ENCODE measurements around the gene MYH6. TPM values are rescaled to one million over a fixed set of nuclear protein-coding genes. Genes with fewer than 3 reads are reported as not detected.

Gene MYH6
- total and polyA plus RNA-seq, 2 donors (not counting 1 experiment from before 2014, with no cell fraction given) = not detected

GRCh38 chr14:23414254-23414653 is 6.2 kb upstream of the MYH6 start:
- H3K4me3 ChIP-seq (replicated peaks in 1 of 4; ENCODE audit: control extremely low read depth in 1 of 4, insufficient read depth in 1 of 4, low read depth in 3 of 4, low read length in 4 of 4) = no peak overlapping the region
- no peak for DNase-seq (ENCODE audit: low read depth in 2 of 2)
- no peak overlapping the region for H3K27ac ChIP-seq (ENCODE audit: insufficient read depth, low read length)
- no peak overlapping the region for H3K9ac ChIP-seq (ENCODE audit: insufficient read depth, low read length)
- no peak for TF ChIP-seq EZH2 (IDR thresholded peaks at IDR 0.05; ENCODE audit: low read length, missing control alignments)
- TF ChIP-seq CTCF (conservative IDR thresholded peaks at IDR 0.05 in 1 of 2, IDR thresholded peaks at IDR 0.05 in 1 of 2; ENCODE audit: low read depth in 1 of 2, low read length in 2 of 2) = no peak
- no peaks in the 10 kb centered on the region for H3K36me3 ChIP-seq (ENCODE audit: control insufficient read depth, insufficient read depth, low read length)
- no peak overlapping the region for H3K4me2 ChIP-seq (ENCODE audit: extremely low read depth, insufficient read depth, low read length)
- H3K27me3 ChIP-seq (ENCODE audit: control insufficient read depth, insufficient read depth, low read length) = peaks cover 6% of the 10 kb centered on the region
- H3K9me3 ChIP-seq (ENCODE audit: control insufficient read depth, insufficient read depth, low read depth, low read length) = no peaks in the 10 kb centered on the region
- no peaks in the 10 kb centered on the region for H3K4me1 ChIP-seq (ENCODE audit: control insufficient read depth, extremely low read depth, insufficient read depth, low read length)
- H3K79me2 ChIP-seq (ENCODE audit: control insufficient read depth, insufficient read depth, low read length) = no peaks in the 10 kb centered on the region
- H4K20me1 ChIP-seq (ENCODE audit: control insufficient read depth, extremely low read depth, insufficient read depth, low read length) = no peaks in the 10 kb centered on the region
- H2AFZ ChIP-seq (ENCODE audit: low read length) = no peak overlapping the region

GRCh38 chr14:23413681-23414080 is 5.6 kb upstream of the MYH6 start:
- Histone ChIP-seq H3K4me1 (ENCODE audit: control insufficient read depth, extremely low read depth, insufficient read depth, low read length) (no peaks in the 10 kb centered on the region), H3K27ac (ENCODE audit: insufficient read depth, low read length) (no peak overlapping the region), H3K79me2 (ENCODE audit: control insufficient read depth, insufficient read depth, low read length) (no peaks in the 10 kb centered on the region), H3K27me3 (ENCODE audit: control insufficient read depth, insufficient read depth, low read length) (peaks cover 6% of the 10 kb centered on the region), H3K36me3 (ENCODE audit: control insufficient read depth, insufficient read depth, low read length) (no peaks in the 10 kb centered on the region), H3K9me3 (ENCODE audit: control insufficient read depth, insufficient read depth, low read depth, low read length) (no peaks in the 10 kb centered on the region), H2AFZ (ENCODE audit: low read length) (no peak overlapping the region), H3K9ac (ENCODE audit: insufficient read depth, low read length) (no peak overlapping the region), H4K20me1 (ENCODE audit: control insufficient read depth, extremely low read depth, insufficient read depth, low read length) (no peaks in the 10 kb centered on the region), H3K4me3 (replicated peaks in 1 of 4; ENCODE audit: control extremely low read depth in 1 of 4, insufficient read depth in 1 of 4, low read depth in 3 of 4, low read length in 4 of 4) (no peak overlapping the region), H3K4me2 (ENCODE audit: extremely low read depth, insufficient read depth, low read length) (no peak overlapping the region)
- no peak for DNase-seq (ENCODE audit: low read depth in 2 of 2)
- no peak for TF ChIP-seq CTCF (conservative IDR thresholded peaks at IDR 0.05 in 1 of 2, IDR thresholded peaks at IDR 0.05 in 1 of 2; ENCODE audit: low read depth in 1 of 2, low read length in 2 of 2)
- TF ChIP-seq EZH2 (IDR thresholded peaks at IDR 0.05; ENCODE audit: low read length, missing control alignments) = no peak

GRCh38 chr14:23411563-23412525 is 3.8 kb upstream of the MYH6 start:
- Histone ChIP-seq H3K4me1 (ENCODE audit: control insufficient read depth, extremely low read depth, insufficient read depth, low read length) (no peaks in the 10 kb centered on the region), H3K4me2 (ENCODE audit: extremely low read depth, insufficient read depth, low read length) (no peak overlapping the region), H3K9me3 (ENCODE audit: control insufficient read depth, insufficient read depth, low read depth, low read length) (no peaks in the 10 kb centered on the region), H3K9ac (ENCODE audit: insufficient read depth, low read length) (no peak overlapping the region), H2AFZ (ENCODE audit: low read length) (no peak overlapping the region), H3K27me3 (ENCODE audit: control insufficient read depth, insufficient read depth, low read length) (peaks cover 6% of the 10 kb centered on the region), H3K27ac (ENCODE audit: insufficient read depth, low read length) (no peak overlapping the region), H3K4me3 (replicated peaks in 1 of 4; ENCODE audit: control extremely low read depth in 1 of 4, insufficient read depth in 1 of 4, low read depth in 3 of 4, low read length in 4 of 4) (no peak overlapping the region), H4K20me1 (ENCODE audit: control insufficient read depth, extremely low read depth, insufficient read depth, low read length) (no peaks in the 10 kb centered on the region), H3K36me3 (ENCODE audit: control insufficient read depth, insufficient read depth, low read length) (no peaks in the 10 kb centered on the region), H3K79me2 (ENCODE audit: control insufficient read depth, insufficient read depth, low read length) (no peaks in the 10 kb centered on the region)
- no peak for DNase-seq (ENCODE audit: low read depth in 2 of 2)
- TF ChIP-seq CTCF (conservative IDR thresholded peaks at IDR 0.05 in 1 of 2, IDR thresholded peaks at IDR 0.05 in 1 of 2; ENCODE audit: low read depth in 1 of 2, low read length in 2 of 2) (no peak), EZH2 (IDR thresholded peaks at IDR 0.05; ENCODE audit: low read length, missing control alignments) (no peak)
